KMS-11 (cell line): ENCODE results near the gene RAB24.

Experiments
- H2AFZ ChIP-seq: fragments of 200-600 bp; sonication (generic); 2 replicates; pipeline ENCODE4 v1.6.1; 2016; ENCODE audit warnings: antibody characterized with exemption, mixed run types, low read depth
- H3K27ac ChIP-seq: fragments of 200-600 bp; sonication (generic); 2 replicates; pipeline ENCODE4 v1.6.1; 2016; ENCODE audit warnings: mild to moderate bottlenecking, mixed run types
- H3K27me3 ChIP-seq: fragments of 200-600 bp; sonication (generic); 2 replicates; pipeline ENCODE4 v1.6.1; 2017; ENCODE audit warnings: mild to moderate bottlenecking, low read depth, mixed run types, moderate library complexity; ENCODE audit not compliant: insufficient read depth
- H3K36me3 ChIP-seq: fragments of 200-600 bp; sonication (generic); 2 replicates; pipeline ENCODE4 v1.6.1; 2017; ENCODE audit warnings: mild to moderate bottlenecking, mixed run types; ENCODE audit not compliant: insufficient read depth
- H3K4me1 ChIP-seq: fragments of 200-600 bp; sonication (generic); 2 replicates; pipeline ENCODE4 v1.6.1; 2016; ENCODE audit warnings: mild to moderate bottlenecking, low read depth, mixed run types; ENCODE audit not compliant: poor library complexity, severe bottlenecking
- H3K4me2 ChIP-seq: fragments of 200-600 bp; sonication (generic); 2 replicates; pipeline ENCODE4 v1.7.0; 2016; ENCODE audit warnings: mild to moderate bottlenecking, mixed run types
- H3K4me3 ChIP-seq: fragments of 200-600 bp; sonication (generic); IDR thresholded peaks from 2 replicates; pipeline ENCODE4 v1.6.1; 2017; ENCODE audit warnings: low read depth, low read length, mixed read lengths; ENCODE audit not compliant: insufficient read depth
- H3K79me2 ChIP-seq: fragments of 200-600 bp; sonication (generic); 2 replicates; pipeline ENCODE4 v1.6.1; 2016; ENCODE audit warnings: low read depth, mixed run types; ENCODE audit not compliant: insufficient read depth
- H3K9ac ChIP-seq: fragments of 200-600 bp; sonication (generic); 2 replicates; pipeline ENCODE4 v1.6.1; 2016; ENCODE audit warnings: mild to moderate bottlenecking, mixed run types
- H4K20me1 ChIP-seq: fragments of 200-600 bp; sonication (generic); 2 replicates; pipeline ENCODE4 v1.6.1; 2016; ENCODE audit warnings: mild to moderate bottlenecking, mixed run types; ENCODE audit not compliant: insufficient read depth
- TF ChIP-seq, protein P1 (sequence below): fragments of 200-600 bp; sonication (generic); conservative IDR thresholded peaks from 2 replicates; pipeline ENCODE4 v1.6.1; 2017; ENCODE audit warnings: low read depth, mild to moderate bottlenecking, antibody characterized with exemption, low read length, moderate library complexity, mixed read lengths

Gene RAB24

GRCh38 chr5:177303121-177303924, at the start of gene RAB24, which contains the start of gene PRELID1:
TSS of gene RAB24 (minus strand) at chr5:177303719. CDS start at chr5:177303288, 431 bp downstream.
TSS of gene PRELID1 (plus strand) at chr5:177303799. CDS start at chr5:177303986, 187 bp downstream.
- no peaks in the 10 kb centered on the region for H3K27me3 ChIP-seq
- peak within 1 kb of the TSS; percentile 55 for H3K27ac ChIP-seq
- H3K9ac ChIP-seq: peak within 1 kb of the TSS; percentile 55; the same call in 1 of the 2 replicates
- TF ChIP-seq, protein P1, sequence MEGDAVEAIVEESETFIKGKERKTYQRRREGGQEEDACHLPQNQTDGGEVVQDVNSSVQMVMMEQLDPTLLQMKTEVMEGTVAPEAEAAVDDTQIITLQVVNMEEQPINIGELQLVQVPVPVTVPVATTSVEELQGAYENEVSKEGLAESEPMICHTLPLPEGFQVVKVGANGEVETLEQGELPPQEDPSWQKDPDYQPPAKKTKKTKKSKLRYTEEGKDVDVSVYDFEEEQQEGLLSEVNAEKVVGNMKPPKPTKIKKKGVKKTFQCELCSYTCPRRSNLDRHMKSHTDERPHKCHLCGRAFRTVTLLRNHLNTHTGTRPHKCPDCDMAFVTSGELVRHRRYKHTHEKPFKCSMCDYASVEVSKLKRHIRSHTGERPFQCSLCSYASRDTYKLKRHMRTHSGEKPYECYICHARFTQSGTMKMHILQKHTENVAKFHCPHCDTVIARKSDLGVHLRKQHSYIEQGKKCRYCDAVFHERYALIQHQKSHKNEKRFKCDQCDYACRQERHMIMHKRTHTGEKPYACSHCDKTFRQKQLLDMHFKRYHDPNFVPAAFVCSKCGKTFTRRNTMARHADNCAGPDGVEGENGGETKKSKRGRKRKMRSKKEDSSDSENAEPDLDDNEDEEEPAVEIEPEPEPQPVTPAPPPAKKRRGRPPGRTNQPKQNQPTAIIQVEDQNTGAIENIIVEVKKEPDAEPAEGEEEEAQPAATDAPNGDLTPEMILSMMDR: no peak
- H3K4me3 ChIP-seq: no peak within 1 kb of the TSS
- no peaks in the 10 kb centered on the region for H4K20me1 ChIP-seq
- H3K36me3 ChIP-seq: no peaks in the 10 kb centered on the region
- H3K4me1 ChIP-seq: peaks cover 46% of the 10 kb centered on the region
- peak within 1 kb of the TSS; percentile 89 for H3K4me2 ChIP-seq
- H3K79me2 ChIP-seq: peaks cover 24% of the 10 kb centered on the region
- peak within 1 kb of the TSS; percentile 69 for H2AFZ ChIP-seq

- Histone ChIP-seq H2AFZ (no peak overlapping the region), H4K20me1 (no peaks in the 10 kb centered on the region), H3K27ac (no peak overlapping the region), H3K79me2 (peaks cover 29% of the 10 kb centered on the region), H3K4me3 (no peak overlapping the region), H3K9ac (no peak overlapping the region), H3K27me3 (no peaks in the 10 kb centered on the region), H3K4me2 (no peak overlapping the region), H3K36me3 (0 out of 2 replicates have a peak, but pooled peaks cover under 1% of the 10 kb centered on the region), H3K4me1 (peaks cover 29% of the 10 kb centered on the region)
- TF ChIP-seq, protein P1: no peak
These were observed 49.6 kb upstream of the RAB24 start for GRCh38 chr5:177353093-177353492.

GRCh38 chr5:177351392-177352329, 48.1 kb upstream of the RAB24 start, which contains the start of gene LMAN2:
TSS of gene LMAN2 (minus strand) at chr5:177351668. CDS start at chr5:177351647, 21 bp downstream.
- peak within 1 kb of the TSS; percentile 93 for H3K9ac ChIP-seq
- H3K79me2 ChIP-seq: peaks cover 39% of the 10 kb centered on the region
- H2AFZ ChIP-seq: peak within 1 kb of the TSS; percentile 98
- H3K27ac ChIP-seq: peak within 1 kb of the TSS; percentile 97
- H3K36me3 ChIP-seq: 0 out of 2 replicates have a peak, but pooled peaks cover 4% of the 10 kb centered on the region
- H3K27me3 ChIP-seq: no peaks in the 10 kb centered on the region
- peak within 1 kb of the TSS; percentile 82 for H3K4me2 ChIP-seq
- peaks cover 24% of the 10 kb centered on the region for H3K4me1 ChIP-seq
- TF ChIP-seq, protein P1: no peak
- no peaks in the 10 kb centered on the region for H4K20me1 ChIP-seq
- no peak within 1 kb of the TSS for H3K4me3 ChIP-seq

DNA sequence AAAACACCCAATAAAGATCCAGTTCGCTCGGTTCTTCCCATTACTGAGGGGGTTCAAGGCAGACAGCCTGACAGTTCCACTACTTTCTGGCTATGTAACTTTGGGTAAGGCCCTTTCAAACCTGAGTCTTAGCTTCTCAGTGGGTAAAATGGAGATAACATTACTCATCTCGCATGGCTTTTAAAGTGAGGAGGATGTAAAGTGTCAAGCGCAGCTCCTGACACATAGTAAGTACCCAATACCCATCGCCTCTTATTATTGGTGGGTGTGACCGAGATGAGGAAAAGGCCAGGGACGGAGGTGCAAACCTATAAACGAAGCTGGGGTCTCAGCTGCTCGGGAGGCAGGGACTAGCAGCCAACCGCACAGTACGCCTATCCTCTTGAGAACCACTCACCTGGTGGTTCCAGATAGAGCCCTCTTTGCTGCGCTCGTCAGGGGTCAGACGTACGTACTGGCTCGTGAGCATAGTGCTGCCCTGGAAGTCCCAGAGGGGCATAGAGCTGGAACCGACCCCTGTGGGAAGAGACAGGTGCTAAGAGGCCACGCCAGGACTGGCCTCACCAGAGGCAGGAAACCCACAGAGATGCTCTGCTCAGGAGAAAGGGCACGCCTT, 47.4 kb upstream of the RAB24 start:
- Histone ChIP-seq H3K9ac (peak overlapping the region; percentile 93), H3K4me2 (peak overlapping the region; percentile 82), H3K27ac (peak overlapping the region; percentile 97), H3K79me2 (peaks cover 47% of the 10 kb centered on the region), H3K27me3 (no peaks in the 10 kb centered on the region), H3K4me1 (peaks cover 22% of the 10 kb centered on the region), H3K36me3 (0 out of 2 replicates have a peak, but pooled peaks cover 4% of the 10 kb centered on the region), H4K20me1 (no peaks in the 10 kb centered on the region), H2AFZ (peak overlapping the region; percentile 98; the same call in 1 of the 2 replicates), H3K4me3 (no peak overlapping the region)
- TF ChIP-seq, protein P1: no peak
